RCC 7860 (cell line): Measurements from ENCODE around the gene NPFFR1.

ENCODE experiments used
- DNase-seq: peaks from one replicate; pipeline ENCODE4 v3.0.0-alpha.2; 2015; ENCODE audit warnings: low spot score
- FAIRE-seq: peaks from 2 replicates; lab custom pipeline; 2012; peaks lifted over from hg19 to GRCh38; lab: Jason Lieb, UNC

NPFFR1 gene

GRCh38 chr10:70289739-70290138 is 5.9 kb upstream of the NPFFR1 start:
- FAIRE-seq: no peak
- no peak for DNase-seq

- no peak for FAIRE-seq
These were observed 2.8 kb upstream of the NPFFR1 start for GRCh38 chr10:70286616-70287015.

GRCh38 chr10:70285476-70285831 is 1.6 kb upstream of the NPFFR1 start:
- no peak for DNase-seq

More at GRCh38 chr10:70286616-70287015, 2.8 kb upstream of the NPFFR1 start:
- DNase-seq: no peak

GRCh38 chr10:70284542-70285475 is 1.0 kb upstream of the NPFFR1 start:
- FAIRE-seq (no peak), DNase-seq (no peak)

More at GRCh38 chr10:70285476-70285831, 1.6 kb upstream of the NPFFR1 start:
- no peak for FAIRE-seq

GRCh38 chr10:70283071-70283444 is 746 bp downstream of the NPFFR1 start:
- FAIRE-seq (no peak), DNase-seq (no peak)

GRCh38 chr10:70281609-70282008 is 2.2 kb downstream of the NPFFR1 start:
- FAIRE-seq (no peak), DNase-seq (no peak)

GRCh38 chr10:70280099-70280498 is 3.7 kb downstream of the NPFFR1 start:
- DNase-seq (no peak), FAIRE-seq (no peak)

GRCh38 chr10:70277396-70278030 is 6.3 kb downstream of the NPFFR1 start:
- FAIRE-seq (no peak), DNase-seq (no peak)

GRCh38 chr10:70274643-70275042 is 9.2 kb downstream of the NPFFR1 start:
- no peak for FAIRE-seq
- DNase-seq: no peak

GRCh38 chr10:70272925-70273316 is 10.9 kb downstream of the NPFFR1 start:
- DNase-seq: no peak
- no peak for FAIRE-seq

- FAIRE-seq (no peak), DNase-seq (no peak)
These were observed 11.5 kb downstream of the NPFFR1 start for GRCh38 chr10:70271996-70272924.

- FAIRE-seq (no peak), DNase-seq (no peak)
These were observed 12.9 kb downstream of the NPFFR1 start for GRCh38 chr10:70270952-70271351.

GRCh38 chr10:70269741-70270140 is 14.1 kb downstream of the NPFFR1 start:
- DNase-seq (no peak), FAIRE-seq (no peak)

GRCh38 chr10:70268376-70268775 is 15.4 kb downstream of the NPFFR1 start:
- DNase-seq (no peak), FAIRE-seq (no peak)

GRCh38 chr10:70267161-70267933 is 16.5 kb downstream of the NPFFR1 start:
- DNase-seq (peak; percentile 78), FAIRE-seq (peak; percentile 81)

GRCh38 chr10:70266701-70267100 is 17.1 kb downstream of the NPFFR1 start:
- DNase-seq (no peak), FAIRE-seq (no peak)

- DNase-seq (no peak), FAIRE-seq (no peak)
These were observed 17.7 kb downstream of the NPFFR1 start for GRCh38 chr10:70266056-70266455.

GRCh38 chr10:70265032-70265689 is 18.6 kb downstream of the NPFFR1 start:
- no peak for DNase-seq
- no peak for FAIRE-seq

- no peak for DNase-seq
- no peak for FAIRE-seq
These were observed 23.1 kb downstream of the NPFFR1 start for GRCh38 chr10:70260734-70261133.

- DNase-seq: no peak
- no peak for FAIRE-seq
These were observed 23.5 kb downstream of the NPFFR1 start for GRCh38 chr10:70260259-70260658.
